ENCODE data around the gene FAM219A.

FAM219A gene

DNA sequence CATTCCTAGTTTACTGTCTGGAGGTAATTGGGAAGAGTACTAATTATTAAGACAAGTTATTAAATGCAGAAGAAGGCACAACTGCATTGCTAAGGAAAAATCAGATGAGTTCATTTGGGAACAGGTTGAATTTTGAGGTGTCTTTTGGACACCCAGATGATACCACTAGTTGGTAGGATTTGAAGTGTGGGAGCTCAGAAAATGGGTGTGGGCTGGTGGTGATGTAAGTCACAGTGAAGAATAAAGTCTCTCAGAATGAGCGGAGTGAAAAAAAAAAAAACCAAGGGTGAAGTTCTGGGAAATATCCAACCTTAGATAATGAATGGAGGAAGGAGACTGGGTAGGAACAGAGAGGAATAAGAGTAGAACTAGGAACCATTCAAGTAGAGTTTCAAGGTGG lies 46.0 kb downstream of the FAM219A start:
- Mint-ChIP-seq H3K9me3 (no peaks in the 10 kb centered on the region), H3K4me3 (no peak overlapping the region), H3K36me3 (ENCODE audit: low read depth) (no peaks in the 10 kb centered on the region), H3K4me1 (no peaks in the 10 kb centered on the region), H3K27ac (no peak overlapping the region), H3K27me3 (ENCODE audit: low read depth, poor library complexity) (peaks cover 3% of the 10 kb centered on the region)
- TF ChIP-seq CTCF (IDR thresholded peaks at IDR 0.05), result no peak
- DNase-seq, result no peak

GRCh38 chr9:34409154-34409553 lies 49.2 kb downstream of the FAM219A start:
- Mint-ChIP-seq H3K4me3 (no peak overlapping the region), H3K4me1 (no peaks in the 10 kb centered on the region), H3K27ac (no peak overlapping the region), H3K36me3 (ENCODE audit: low read depth) (no peaks in the 10 kb centered on the region), H3K27me3 (ENCODE audit: low read depth, poor library complexity) (no peaks in the 10 kb centered on the region), H3K9me3 (no peaks in the 10 kb centered on the region)
- no peak for DNase-seq
- TF ChIP-seq CTCF (IDR thresholded peaks at IDR 0.05), result no peak

DNA sequence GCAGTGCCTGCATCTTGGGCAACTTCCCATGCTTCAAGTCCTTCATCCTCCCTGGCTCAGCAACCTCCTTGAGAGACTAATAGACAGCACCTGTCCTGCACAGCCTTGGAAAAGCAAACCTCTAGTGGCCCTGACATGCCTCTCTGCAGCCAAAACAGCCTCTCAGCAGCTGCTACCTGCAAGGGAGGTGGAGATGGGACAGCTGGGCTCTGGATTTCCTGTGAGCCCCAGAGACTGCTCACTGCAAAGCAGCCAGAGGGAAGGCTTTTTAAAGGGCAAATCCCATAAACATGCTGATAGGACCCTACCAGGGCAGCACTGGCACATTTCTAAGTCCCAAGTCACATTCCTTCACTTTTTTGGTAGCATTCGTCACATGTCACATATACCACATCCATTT lies 50.2 kb downstream of the FAM219A start:
- Mint-ChIP-seq H3K36me3 (ENCODE audit: low read depth) (no peaks in the 10 kb centered on the region), H3K4me1 (no peaks in the 10 kb centered on the region), H3K27ac (no peak overlapping the region), H3K9me3 (no peaks in the 10 kb centered on the region), H3K4me3 (no peak overlapping the region), H3K27me3 (ENCODE audit: low read depth, poor library complexity) (no peaks in the 10 kb centered on the region)
- DNase-seq, result no peak
- TF ChIP-seq CTCF (IDR thresholded peaks at IDR 0.05), result no peak

- Mint-ChIP-seq H3K9me3 (no peaks in the 10 kb centered on the region), H3K4me3 (no peak overlapping the region), H3K36me3 (ENCODE audit: low read depth) (no peaks in the 10 kb centered on the region), H3K27ac (no peak overlapping the region), H3K4me1 (no peaks in the 10 kb centered on the region), H3K27me3 (ENCODE audit: low read depth, poor library complexity) (peaks cover 3% of the 10 kb centered on the region)
- no peak for TF ChIP-seq CTCF (IDR thresholded peaks at IDR 0.05)
- no peak for DNase-seq
These were observed 52.2 kb downstream of the FAM219A start for GRCh38 chr9:34406219-34406618.

DNA sequence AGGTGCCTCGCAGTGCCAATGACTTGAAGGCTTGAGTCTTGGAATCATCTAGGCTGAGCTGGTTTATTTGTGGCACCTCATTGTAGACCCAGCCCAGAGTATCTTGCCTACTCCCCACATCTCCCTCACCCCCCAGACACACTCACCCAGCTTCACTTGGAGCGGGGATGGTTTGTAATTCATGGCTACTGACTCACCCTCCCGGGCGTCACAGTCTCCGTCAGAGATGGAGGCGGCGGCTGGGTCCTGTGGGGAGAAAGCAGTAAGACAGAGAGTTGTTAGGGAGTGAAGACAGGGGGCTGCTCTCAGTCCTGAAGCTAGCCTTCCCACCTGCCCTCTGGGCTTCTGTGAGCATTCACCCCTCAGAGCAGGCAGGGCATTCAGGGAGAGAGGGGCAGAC lies 52.7 kb downstream of the FAM219A start:
- TF ChIP-seq CTCF (IDR thresholded peaks at IDR 0.05), result no peak
- H3K36me3 Mint-ChIP-seq (ENCODE audit: low read depth), result no peaks in the 10 kb centered on the region

GRCh38 chr9:34403554-34404380 lies 54.6 kb downstream of the FAM219A start:
- no peaks in the 10 kb centered on the region for H3K9me3 Mint-ChIP-seq
- TF ChIP-seq CTCF (IDR thresholded peaks at IDR 0.05), result peak; percentile 97
- no peaks in the 10 kb centered on the region for H3K4me1 Mint-ChIP-seq
- no peak overlapping the region for H3K27ac Mint-ChIP-seq
- H3K36me3 Mint-ChIP-seq (ENCODE audit: low read depth), result no peaks in the 10 kb centered on the region
- no peak overlapping the region for H3K4me3 Mint-ChIP-seq
- H3K27me3 Mint-ChIP-seq (ENCODE audit: low read depth, poor library complexity), result peaks cover 3% of the 10 kb centered on the region
- peak; percentile 82 for DNase-seq

More for the DNA sequence above, 52.7 kb downstream of the FAM219A start:
- no peaks in the 10 kb centered on the region for H3K9me3 Mint-ChIP-seq
- H3K4me3 Mint-ChIP-seq, result no peak overlapping the region
- H3K27ac Mint-ChIP-seq, result no peak overlapping the region
- DNase-seq, result no peak
- no peaks in the 10 kb centered on the region for H3K4me1 Mint-ChIP-seq
- peaks cover 3% of the 10 kb centered on the region for H3K27me3 Mint-ChIP-seq (ENCODE audit: low read depth, poor library complexity)
